Subcutaneous adipose tissue (tissue), 4 donors: ENCODE measurements around the gene TM7SF2. TPM values are rescaled to one million over a fixed set of nuclear protein-coding genes. Genes with fewer than 3 reads are reported as not detected.

Experiments used
- CTCF ChIP-seq: fragments of 450-650 bp; IDR thresholded peaks from one replicate; pipeline ENCODE4 v1.5.1; 2016; ENCODE audit warnings: low read depth, mild to moderate bottlenecking, control low read depth, antibody characterized with exemption, moderate library complexity
- total RNA-seq, 4 donors: library from RNA; depleted of rRNA; stranded (reverse); fragments of >200 nt; gene quantifications; one replicate each; pipeline ENCODE4 v1.1.0, GENCODE V29; 2016

Gene TM7SF2
- total RNA-seq, 4 donors from 2014 or later: 95.1 to 339 (median 209) TPM

- no peak for TF ChIP-seq CTCF
Observed at GRCh38 chr11:65069217-65069616, 42.5 kb upstream of the TM7SF2 start.

GRCh38 chr11:65071907-65072630, 39.6 kb upstream of the TM7SF2 start:
- no peak for TF ChIP-seq CTCF

DNA sequence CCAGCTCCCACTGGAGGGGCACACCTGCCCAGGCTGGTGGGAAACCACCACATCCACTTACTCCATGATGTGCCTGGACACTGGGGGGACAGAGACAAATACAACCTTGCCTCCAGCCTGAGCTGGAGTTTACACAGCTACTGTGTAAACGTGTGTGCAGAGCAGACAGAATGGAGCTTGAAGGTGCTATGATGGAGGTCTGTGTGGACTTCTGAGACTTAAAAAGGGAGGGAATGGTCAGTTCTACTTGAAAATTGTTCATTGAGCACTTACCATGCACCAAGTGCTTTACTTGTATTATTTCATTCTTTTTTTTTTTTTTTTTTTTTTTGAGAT, 39.1 kb upstream of the TM7SF2 start:
- TF ChIP-seq CTCF: no peak

- TF ChIP-seq CTCF: no peak
Observed at GRCh38 chr11:65077451-65077850, 34.2 kb upstream of the TM7SF2 start.

GRCh38 chr11:65078151-65078550, 33.5 kb upstream of the TM7SF2 start:
- TF ChIP-seq CTCF: no peak

- TF ChIP-seq CTCF: no peak
Observed at GRCh38 chr11:65078786-65079342, 32.8 kb upstream of the TM7SF2 start.

DNA sequence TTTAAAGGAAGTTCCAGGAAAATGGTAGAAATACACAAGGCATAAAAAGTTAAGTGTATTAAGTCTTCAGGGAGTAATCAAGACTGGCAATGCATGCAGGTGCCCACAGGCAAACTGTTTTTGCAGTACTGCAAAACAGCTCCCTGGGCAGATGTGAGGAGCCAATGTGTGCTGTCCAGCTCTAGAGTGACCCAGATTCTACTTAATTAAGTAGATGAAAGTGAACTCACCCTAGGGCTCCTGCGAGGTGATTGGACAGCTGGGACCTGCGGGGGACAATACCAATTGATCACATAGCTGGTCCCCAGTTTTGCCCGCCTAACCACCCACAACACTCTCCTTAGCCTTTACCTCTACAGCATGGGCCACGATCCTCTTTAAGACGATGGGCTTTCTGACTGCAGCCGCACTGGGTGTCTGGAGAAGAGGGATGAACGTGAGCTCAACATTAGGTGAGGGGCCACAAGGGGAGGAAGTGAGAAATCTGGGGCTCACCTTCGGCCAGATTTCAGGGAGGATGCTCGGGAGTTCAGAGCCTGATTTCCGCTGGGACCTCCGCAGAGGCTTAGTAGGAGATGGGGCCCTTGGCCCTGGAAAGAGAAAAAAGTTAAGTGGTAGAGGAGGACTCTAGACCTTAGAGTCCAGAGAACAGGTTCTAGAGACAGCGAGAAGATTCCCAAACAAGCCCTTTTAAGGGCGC, 28.4 kb upstream of the TM7SF2 start:
- TF ChIP-seq CTCF: no peak
